Measurements from ENCODE around the gene TNFRSF14. TPM values are rescaled to one million over a fixed set of nuclear protein-coding genes. Genes with fewer than 3 reads are reported as not detected.

TNFRSF14 gene
- total and polyA plus RNA-seq, 7 experiments from 2014 or later: 52.5 to 253 (median 200) TPM

GRCh38 chr1:2534687-2535441, 21.3 kb upstream of the TNFRSF14 start:
- H3K27ac ChIP-seq (ENCODE audit: low read depth, low read length): no peak overlapping the region
- H3K4me1 Mint-ChIP-seq: peaks cover 0 to 6% (median 4%) of the 10 kb centered on the region in 7 donors
- no peaks in the 10 kb centered on the region for H3K36me3 Mint-ChIP-seq
- H3K4me3 ChIP-seq (ENCODE audit: low read length): no peak overlapping the region
- H3K27me3 Mint-ChIP-seq: peaks cover 0 to 39% (median 2%) of the 10 kb centered on the region in 5 donors
- intact Hi-C loops (cut with micrococcal nuclease): no loop called here
- no peak overlapping the region for H3K27ac Mint-ChIP-seq
- POLR2A ChIA-PET: interaction anchor here (0.7 to 13.2 kb wide), 3 partner anchors 9 to 10 kb away, joined by 3 to 294 read pairs (median 4); partner anchors contain the start of gene PANK4
- no peaks in the 10 kb centered on the region for H3K9me3 Mint-ChIP-seq
- H3K4me1 ChIP-seq (ENCODE audit: control insufficient read depth in 2 of 2, insufficient read depth in 2 of 2, low read length in 2 of 2): peaks cover 5 to 9% of the 10 kb centered on the region in 2 donors
- ATAC-seq: no peak
- CTCF ChIA-PET: no interaction called here
- H3K36me3 ChIP-seq (ENCODE audit: control insufficient read depth in 2 of 3, insufficient read depth in 3 of 3, low read length in 3 of 3): no peaks in the 10 kb centered on the region
- DNase-seq: no peak
- peaks cover 4 to 10% of the 10 kb centered on the region in 2 donors for H3K27me3 ChIP-seq (ENCODE audit: control insufficient read depth in 2 of 2, insufficient read depth in 2 of 2, low read length in 2 of 2)
- no peak overlapping the region for H3K4me3 Mint-ChIP-seq
- no peaks in the 10 kb centered on the region for H3K9me3 ChIP-seq (ENCODE audit: control insufficient read depth in 2 of 3, low read length in 3 of 3)

- Histone ChIP-seq H3K27ac (ENCODE audit: low read depth, low read length) (no peak overlapping the region), H3K27me3 (ENCODE audit: control insufficient read depth in 2 of 2, insufficient read depth in 2 of 2, low read length in 2 of 2) (peaks cover 4 to 10% of the 10 kb centered on the region in 2 donors), H3K9me3 (ENCODE audit: control insufficient read depth in 2 of 3, low read length in 3 of 3) (no peaks in the 10 kb centered on the region), H3K36me3 (ENCODE audit: control insufficient read depth in 2 of 3, insufficient read depth in 3 of 3, low read length in 3 of 3) (no peaks in the 10 kb centered on the region), H3K4me3 (ENCODE audit: low read length) (no peak overlapping the region), H3K4me1 (ENCODE audit: control insufficient read depth in 2 of 2, insufficient read depth in 2 of 2, low read length in 2 of 2) (peaks cover 5 to 7% of the 10 kb centered on the region in 2 donors)
- no peak for ATAC-seq
- Mint-ChIP-seq H3K27me3 (peaks cover 0 to 39% (median 2%) of the 10 kb centered on the region in 5 donors), H3K4me1 (peaks cover 0 to 6% (median 4%) of the 10 kb centered on the region in 7 donors), H3K27ac (no peak overlapping the region), H3K36me3 (no peaks in the 10 kb centered on the region), H3K4me3 (no peak overlapping the region), H3K9me3 (no peaks in the 10 kb centered on the region)
- ChIA-PET POLR2A (interaction anchor here (0.7 to 13.2 kb wide), 4 partner anchors 9 to 389 kb away, joined by 3 to 294 read pairs (median 4); partner anchors contain the start of gene PANK4), CTCF (no interaction called here)
- intact Hi-C loops (cut with micrococcal nuclease): no loop called here
- no peak for DNase-seq
These were observed 20.7 kb upstream of the TNFRSF14 start for GRCh38 chr1:2535455-2535854.

GRCh38 chr1:2535981-2536380, 20.2 kb upstream of the TNFRSF14 start:
- no peak overlapping the region for H3K27ac Mint-ChIP-seq
- peak overlapping the region in 1 of 10 donors; percentile 34 for H3K4me3 Mint-ChIP-seq
- ATAC-seq (no peak), DNase-seq (no peak)
- H3K36me3 Mint-ChIP-seq: no peaks in the 10 kb centered on the region
- H3K4me1 Mint-ChIP-seq: peaks cover 0 to 2% (median 1%) of the 10 kb centered on the region in 7 donors
- peaks cover 1 to 3% of the 10 kb centered on the region in 2 donors for H3K4me1 ChIP-seq (ENCODE audit: control insufficient read depth in 2 of 2, insufficient read depth in 2 of 2, low read length in 2 of 2)
- H3K36me3 ChIP-seq (ENCODE audit: control insufficient read depth in 2 of 3, insufficient read depth in 3 of 3, low read length in 3 of 3): no peaks in the 10 kb centered on the region
- intact Hi-C loops (cut with micrococcal nuclease): no loop called here
- H3K27me3 ChIP-seq (ENCODE audit: control insufficient read depth in 2 of 2, insufficient read depth in 2 of 2, low read length in 2 of 2): peaks cover 2 to 6% of the 10 kb centered on the region in 2 donors
- no peak overlapping the region for H3K4me3 ChIP-seq (ENCODE audit: low read length)
- H3K9me3 Mint-ChIP-seq: no peaks in the 10 kb centered on the region
- POLR2A ChIA-PET: interaction anchor here (0.8 to 13.2 kb wide), 3 partner anchors 8 to 390 kb away, joined by 3 to 294 read pairs (median 4); no protein-coding TSS in a partner anchor
- peaks cover 0 to 34% (median 2%) of the 10 kb centered on the region in 5 donors for H3K27me3 Mint-ChIP-seq
- CTCF ChIA-PET: no interaction called here
- H3K9me3 ChIP-seq (ENCODE audit: control insufficient read depth in 2 of 3, low read length in 3 of 3): no peaks in the 10 kb centered on the region
- no peak overlapping the region for H3K27ac ChIP-seq (ENCODE audit: low read depth, low read length)

GRCh38 chr1:2537784-2538115, 18.4 kb upstream of the TNFRSF14 start:
- DNase-seq (no peak), ATAC-seq (no peak)
- no peak overlapping the region for H3K4me3 Mint-ChIP-seq
- H3K36me3 Mint-ChIP-seq: no peaks in the 10 kb centered on the region
- H3K36me3 ChIP-seq (ENCODE audit: control insufficient read depth in 2 of 3, insufficient read depth in 3 of 3, low read length in 3 of 3): no peaks in the 10 kb centered on the region
- intact Hi-C loops (cut with micrococcal nuclease): no loop called here
- POLR2A ChIA-PET: no interaction called here
- H3K27me3 Mint-ChIP-seq: peaks cover 0 to 38% (median 1%) of the 10 kb centered on the region in 5 donors
- peaks cover 0 to 8% of the 10 kb centered on the region in 2 donors for H3K4me1 ChIP-seq (ENCODE audit: control insufficient read depth in 2 of 2, insufficient read depth in 2 of 2, low read length in 2 of 2)
- no peak overlapping the region for H3K27ac Mint-ChIP-seq
- H3K4me1 Mint-ChIP-seq: peaks cover 0 to 13% (median 6%) of the 10 kb centered on the region in 7 donors
- no peak overlapping the region for H3K27ac ChIP-seq (ENCODE audit: low read depth, low read length)
- H3K4me3 ChIP-seq (ENCODE audit: low read length): no peak overlapping the region
- CTCF ChIA-PET: no interaction called here
- no peaks in the 10 kb centered on the region for H3K27me3 ChIP-seq (ENCODE audit: control insufficient read depth in 2 of 2, insufficient read depth in 2 of 2, low read length in 2 of 2)
- no peaks in the 10 kb centered on the region for H3K9me3 Mint-ChIP-seq
- no peaks in the 10 kb centered on the region for H3K9me3 ChIP-seq (ENCODE audit: control insufficient read depth in 2 of 3, low read length in 3 of 3)

GRCh38 chr1:2538376-2538775, 17.8 kb upstream of the TNFRSF14 start:
- CTCF ChIA-PET: no interaction called here
- Histone ChIP-seq H3K27me3 (ENCODE audit: control insufficient read depth in 2 of 2, insufficient read depth in 2 of 2, low read length in 2 of 2) (no peaks in the 10 kb centered on the region), H3K4me3 (ENCODE audit: low read length) (no peak overlapping the region), H3K36me3 (ENCODE audit: control insufficient read depth in 2 of 3, insufficient read depth in 3 of 3, low read length in 3 of 3) (no peaks in the 10 kb centered on the region), H3K9me3 (ENCODE audit: control insufficient read depth in 2 of 3, low read length in 3 of 3) (no peaks in the 10 kb centered on the region), H3K4me1 (ENCODE audit: control insufficient read depth in 2 of 2, insufficient read depth in 2 of 2, low read length in 2 of 2) (peaks cover 0 to 8% of the 10 kb centered on the region in 2 donors), H3K27ac (ENCODE audit: low read depth, low read length) (no peak overlapping the region)
- Mint-ChIP-seq H3K9me3 (no peaks in the 10 kb centered on the region), H3K27me3 (peaks cover 0 to 36% (median 0%) of the 10 kb centered on the region in 5 donors), H3K27ac (peak overlapping the region in 1 of 9 donors; percentile 23), H3K4me1 (peaks cover 0 to 13% (median 6%) of the 10 kb centered on the region in 7 donors), H3K36me3 (no peaks in the 10 kb centered on the region), H3K4me3 (no peak overlapping the region)
- ATAC-seq (no peak), DNase-seq (no peak)
- POLR2A ChIA-PET: interaction anchor here (1.6 to 11.7 kb wide), 2 partner anchors 9 to 10 kb away, joined by 4 to 294 read pairs; partner anchors contain the start of genes HES5 and PANK4
- intact Hi-C loops (cut with micrococcal nuclease): no loop called here

GRCh38 chr1:2538872-2539271, 17.3 kb upstream of the TNFRSF14 start:
- H3K27me3 Mint-ChIP-seq: peaks cover 0 to 33% (median 0%) of the 10 kb centered on the region in 5 donors
- ChIA-PET POLR2A (interaction anchor here (1.6 to 11.7 kb wide), 2 partner anchors 9 to 10 kb away, joined by 4 to 294 read pairs; partner anchors contain the start of genes HES5 and PANK4), CTCF (interaction anchor here (1.5 kb wide), 1 partner anchor 8 kb away, joined by 3 read pairs; no protein-coding TSS in a partner anchor)

More at GRCh38 chr1:2538872-2539271, 17.3 kb upstream of the TNFRSF14 start:
- H3K27ac Mint-ChIP-seq: no peak overlapping the region
- peaks cover 0 to 11% of the 10 kb centered on the region in 2 donors for H3K4me1 ChIP-seq (ENCODE audit: control insufficient read depth in 2 of 2, insufficient read depth in 2 of 2, low read length in 2 of 2)
- no peaks in the 10 kb centered on the region for H3K9me3 ChIP-seq (ENCODE audit: control insufficient read depth in 2 of 3, low read length in 3 of 3)
- no peak overlapping the region for H3K27ac ChIP-seq (ENCODE audit: low read depth, low read length)
- no peak overlapping the region for H3K4me3 Mint-ChIP-seq
- H3K36me3 Mint-ChIP-seq: no peaks in the 10 kb centered on the region
- DNase-seq (no peak), ATAC-seq (no peak)
- no peaks in the 10 kb centered on the region for H3K27me3 ChIP-seq (ENCODE audit: control insufficient read depth in 2 of 2, insufficient read depth in 2 of 2, low read length in 2 of 2)
- no peaks in the 10 kb centered on the region for H3K36me3 ChIP-seq (ENCODE audit: control insufficient read depth in 2 of 3, insufficient read depth in 3 of 3, low read length in 3 of 3)
- intact Hi-C loops (cut with micrococcal nuclease): no loop called here
- peaks cover 0 to 14% (median 6%) of the 10 kb centered on the region in 7 donors for H3K4me1 Mint-ChIP-seq
- no peaks in the 10 kb centered on the region for H3K9me3 Mint-ChIP-seq
- H3K4me3 ChIP-seq (ENCODE audit: low read length): no peak overlapping the region
